Measurements from ENCODE around the gene HIVEP2.

- no peak for TF ChIP-seq POLR2A (IDR thresholded peaks at IDR 0.05; ENCODE audit: low read length)
- no peak for TF ChIP-seq GATA1 (IDR thresholded peaks at IDR 0.05; ENCODE audit: low read depth, low read length)
These were observed 242.2 kb downstream of the HIVEP2 start for GRCh38 chr6:142702501-142703460.

All from erythroblast (primary cell).